Right lobe of liver (tissue), 6 donors: Measurements from ENCODE around the gene XRCC4. TPM values are rescaled to one million over a fixed set of nuclear protein-coding genes. Genes with fewer than 3 reads are reported as not detected.
"Not testable (repeated sequence)": the region's sequence is repeated elsewhere in the genome, so short reads cannot be mapped to it uniquely, and the experiment has no call there.

Experiments
- ATAC-seq, 4 donors: fragments of 200-7000 bp; cut with Tn5 transposase; one replicate each; pipeline ENCODE4 v1.9.1; 2020; ENCODE audit warnings: mild to moderate bottlenecking in 4 of 4, moderate library complexity in 4 of 4
- DNase-seq, 3 donors: peaks; one replicate each; pipeline ENCODE4 v3.0.0-alpha.2; 2020
- H3K27ac ChIP-seq, 3 donors: fragments of 200-600 bp; one replicate each; pipeline ENCODE4 v1.8.0; 2022
- H3K27me3 ChIP-seq, 2 donors: fragments of 200-600 bp; one replicate each; pipeline ENCODE4 v1.8.0; 2022
- H3K36me3 ChIP-seq, 4 donors: fragments of 200-600 bp; sonication (generic) in 1 of 4; one replicate each; pipeline versions ENCODE4 v1.5.1 to v1.8.0; 2017 to 2022; ENCODE audit warnings: control low read depth in 1 of 4
- H3K4me1 ChIP-seq, 4 donors: fragments of 200-600 bp; sonication (generic) in 1 of 4; one replicate each; pipeline versions ENCODE4 v1.5.1 to v1.8.0; 2017 to 2022; ENCODE audit warnings: control low read depth in 1 of 4
- H3K4me3 ChIP-seq, 3 donors: fragments of 200-600 bp; one replicate each; pipeline ENCODE4 v1.8.0; 2022
- H3K9me3 ChIP-seq, 4 donors: fragments of 200-600 bp; sonication (generic) in 1 of 4; one replicate each; pipeline versions ENCODE4 v1.5.1 to v1.8.0; 2017 to 2022; ENCODE audit warnings: control low read depth in 1 of 4
- POLR2A ChIP-seq: fragments of 450-650 bp; IDR thresholded peaks from one replicate; pipeline ENCODE4 v1.6.1; 2017; ENCODE audit warnings: antibody characterized with exemption, mild to moderate bottlenecking
- WGBS: methylation state at CpG from one replicate; pipeline ENCODE4 v1.1.6; 2018; ENCODE audit warnings: low coverage, low lambda C conversion rate; ENCODE audit not compliant: insufficient coverage; ENCODE audit errors: missing lambda C conversion rate; 5-methylcytosine and 5-hydroxymethylcytosine counted together
- intact Hi-C, 2 donors: fragments of 100-400 bp; cut with DNase I; formaldehyde crosslinking; loops; one replicate each; pipeline versions ENCODE4 v1.11.2 to v1.14.1; 2022
- total RNA-seq, 6 experiments: library from RNA; depleted of rRNA in 2 of 6; stranded (reverse); fragments of >200 nt in 2 of 6; fragmentation: NEBNext Ultra II Directional in 3 of 6; extraction: Animal tissue kit (Norgen Biotek cat#: 25700) in 3 of 6; gene quantifications; one replicate each; pipeline versions ENCODE4 v1.1.0 to v1.2.4, GENCODE V29; 2016 to 2023
- TF ChIP-seq, protein P1 (sequence below), 4 donors: fragments of 200-600 bp in 3 of 4; fragments of 450-650 bp in 1 of 4; IDR thresholded peaks; one replicate each; pipeline versions ENCODE4 v1.5.1 to v1.8.0; 2016 to 2022; ENCODE audit warnings: antibody characterized with exemption in 4 of 4, mild to moderate bottlenecking in 2 of 4
- donor health status: DM: no; HTN: yes; CAD: no.
- donor health status: DM: no; HTN: no; CAD: no.
- donor health status: DM: no; HTN: no; CAD: no.
- donor health status: DM: no; HTN: yes; CAD: no.
- donor health status: DM: no; HTN: yes; CAD: no.

Gene XRCC4
- total RNA-seq, 6 experiments from 2014 or later = 1.6 to 4.8 (median 2.5) TPM

DNA sequence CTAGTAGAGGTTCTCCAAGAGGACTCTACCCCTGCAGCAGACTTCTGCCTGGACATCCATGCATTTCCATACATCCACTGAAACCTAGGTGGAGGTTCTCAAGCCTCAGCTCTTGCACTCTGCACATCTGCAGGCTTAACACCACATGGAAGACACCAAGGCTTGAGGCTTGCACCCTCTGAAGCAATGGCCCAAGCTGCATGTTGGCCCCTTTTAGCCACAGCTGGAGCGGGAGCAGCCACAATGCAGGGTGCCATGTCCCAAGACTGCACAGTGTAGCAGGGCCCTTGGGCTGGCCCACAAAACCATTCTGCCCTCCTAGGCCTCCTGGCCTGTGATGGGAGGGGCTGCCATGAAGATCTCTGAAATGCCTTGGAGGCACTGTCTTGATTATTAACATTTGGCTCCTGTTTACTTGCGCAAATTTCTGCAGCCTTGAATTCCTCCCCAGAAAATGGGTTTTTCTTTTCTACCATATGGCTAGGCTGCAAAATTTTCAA lies 271.0 kb downstream of the XRCC4 start:
- intact Hi-C loops = no loop called here
- H3K4me3 ChIP-seq = no peak overlapping the region
- no peaks in the 10 kb centered on the region for H3K4me1 ChIP-seq
- no peaks in the 10 kb centered on the region for H3K27me3 ChIP-seq
- H3K36me3 ChIP-seq = no peaks in the 10 kb centered on the region
- ATAC-seq = no peak
- H3K9me3 ChIP-seq = no peaks in the 10 kb centered on the region
- no CpG with 5 or more reads among the region's 2 CpGs for WGBS
- TF ChIP-seq, protein P1, sequence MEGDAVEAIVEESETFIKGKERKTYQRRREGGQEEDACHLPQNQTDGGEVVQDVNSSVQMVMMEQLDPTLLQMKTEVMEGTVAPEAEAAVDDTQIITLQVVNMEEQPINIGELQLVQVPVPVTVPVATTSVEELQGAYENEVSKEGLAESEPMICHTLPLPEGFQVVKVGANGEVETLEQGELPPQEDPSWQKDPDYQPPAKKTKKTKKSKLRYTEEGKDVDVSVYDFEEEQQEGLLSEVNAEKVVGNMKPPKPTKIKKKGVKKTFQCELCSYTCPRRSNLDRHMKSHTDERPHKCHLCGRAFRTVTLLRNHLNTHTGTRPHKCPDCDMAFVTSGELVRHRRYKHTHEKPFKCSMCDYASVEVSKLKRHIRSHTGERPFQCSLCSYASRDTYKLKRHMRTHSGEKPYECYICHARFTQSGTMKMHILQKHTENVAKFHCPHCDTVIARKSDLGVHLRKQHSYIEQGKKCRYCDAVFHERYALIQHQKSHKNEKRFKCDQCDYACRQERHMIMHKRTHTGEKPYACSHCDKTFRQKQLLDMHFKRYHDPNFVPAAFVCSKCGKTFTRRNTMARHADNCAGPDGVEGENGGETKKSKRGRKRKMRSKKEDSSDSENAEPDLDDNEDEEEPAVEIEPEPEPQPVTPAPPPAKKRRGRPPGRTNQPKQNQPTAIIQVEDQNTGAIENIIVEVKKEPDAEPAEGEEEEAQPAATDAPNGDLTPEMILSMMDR (IDR thresholded peaks at IDR 0.05) = no peak
- no peak for TF ChIP-seq POLR2A
- no peak for DNase-seq
- H3K27ac ChIP-seq = no peak overlapping the region

DNA sequence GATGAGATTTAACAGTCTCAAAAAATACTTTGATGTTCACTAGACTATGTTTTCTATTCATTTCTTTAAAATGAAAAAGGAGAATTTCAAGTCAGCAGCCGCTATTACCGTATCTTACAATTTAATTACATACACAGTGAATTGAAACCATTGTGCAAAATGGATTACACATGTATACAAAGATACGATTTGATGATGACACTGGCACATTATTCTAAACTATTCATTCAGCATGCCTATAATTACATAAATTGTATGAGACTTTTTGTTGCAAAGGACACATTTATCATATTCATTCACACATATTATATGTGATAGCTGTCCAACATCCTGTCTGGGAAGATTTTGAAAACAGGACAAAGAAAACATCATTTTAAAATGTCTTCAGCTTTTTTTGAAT lies 275.9 kb downstream of the XRCC4 start:
- Histone ChIP-seq H3K4me3 (no peak overlapping the region), H3K9me3 (no peaks in the 10 kb centered on the region), H3K36me3 (no peaks in the 10 kb centered on the region), H3K27me3 (no peaks in the 10 kb centered on the region), H3K27ac (no peak overlapping the region), H3K4me1 (no peaks in the 10 kb centered on the region)
- 86% methylated on average over 3 of the region's 3 CpGs for WGBS
- intact Hi-C loops = no loop called here
- DNase-seq = no peak
- ATAC-seq = no peak
- TF ChIP-seq, protein P1 (IDR thresholded peaks at IDR 0.05) = no peak
- no peak for TF ChIP-seq POLR2A

DNA sequence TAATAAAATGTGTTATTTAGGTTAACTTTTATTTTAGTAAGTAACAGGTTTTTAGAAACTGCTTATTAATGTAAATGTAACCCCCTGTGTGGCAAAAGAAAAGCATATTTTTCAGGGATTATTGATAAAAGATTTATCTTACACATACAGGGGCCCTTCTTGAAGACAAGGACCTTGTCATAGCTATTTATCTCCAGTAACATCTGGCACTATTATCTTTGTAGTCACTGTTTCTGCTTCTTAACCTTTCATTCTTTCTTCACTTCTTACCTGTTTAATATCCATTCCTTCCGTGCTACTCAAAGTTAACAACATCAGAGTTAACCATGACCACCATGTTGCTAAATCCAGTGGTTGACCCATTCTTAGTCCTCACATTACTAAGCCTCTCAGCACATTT lies 276.4 kb downstream of the XRCC4 start:
- no peak overlapping the region for H3K4me3 ChIP-seq
- no peaks in the 10 kb centered on the region for H3K4me1 ChIP-seq
- WGBS = 50% methylated on average over 1 of the region's 1 CpG
- H3K36me3 ChIP-seq = no peaks in the 10 kb centered on the region
- H3K27me3 ChIP-seq = no peaks in the 10 kb centered on the region
- TF ChIP-seq POLR2A = no peak
- TF ChIP-seq, protein P1 (IDR thresholded peaks at IDR 0.05) = no peak
- no peak overlapping the region for H3K27ac ChIP-seq
- intact Hi-C loops = no loop called here
- no peaks in the 10 kb centered on the region for H3K9me3 ChIP-seq
- ATAC-seq = no peak
- DNase-seq = no peak

DNA sequence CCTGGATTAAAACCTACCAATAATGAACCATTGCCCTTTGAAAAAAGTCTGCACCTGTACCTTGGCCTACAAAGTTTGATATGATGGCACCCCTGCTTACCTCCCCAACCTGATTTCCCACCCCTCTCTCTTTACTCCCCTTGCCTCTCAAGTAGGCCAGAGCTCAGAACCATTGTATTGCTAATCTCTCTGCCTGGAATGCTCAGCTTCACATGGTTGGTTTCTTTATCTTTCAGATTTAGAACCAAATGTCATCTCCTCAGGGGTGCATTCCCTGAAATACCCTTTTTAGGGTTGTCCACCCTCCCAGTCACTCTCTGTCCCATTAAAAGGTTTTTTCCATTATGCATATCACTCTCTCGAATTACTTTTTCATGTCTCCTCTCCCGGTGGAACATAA lies 277.6 kb downstream of the XRCC4 start:
- WGBS = 39% methylated on average over 2 of the region's 2 CpGs
- Histone ChIP-seq H3K9me3 (no peaks in the 10 kb centered on the region), H3K36me3 (no peaks in the 10 kb centered on the region), H3K4me1 (no peaks in the 10 kb centered on the region), H3K4me3 (no peak overlapping the region), H3K27me3 (no peaks in the 10 kb centered on the region), H3K27ac (no peak overlapping the region)
- TF ChIP-seq POLR2A = no peak
- TF ChIP-seq, protein P1 (IDR thresholded peaks at IDR 0.05) = no peak
- ATAC-seq = no peak
- DNase-seq = no peak
- intact Hi-C loops = no loop called here

DNA sequence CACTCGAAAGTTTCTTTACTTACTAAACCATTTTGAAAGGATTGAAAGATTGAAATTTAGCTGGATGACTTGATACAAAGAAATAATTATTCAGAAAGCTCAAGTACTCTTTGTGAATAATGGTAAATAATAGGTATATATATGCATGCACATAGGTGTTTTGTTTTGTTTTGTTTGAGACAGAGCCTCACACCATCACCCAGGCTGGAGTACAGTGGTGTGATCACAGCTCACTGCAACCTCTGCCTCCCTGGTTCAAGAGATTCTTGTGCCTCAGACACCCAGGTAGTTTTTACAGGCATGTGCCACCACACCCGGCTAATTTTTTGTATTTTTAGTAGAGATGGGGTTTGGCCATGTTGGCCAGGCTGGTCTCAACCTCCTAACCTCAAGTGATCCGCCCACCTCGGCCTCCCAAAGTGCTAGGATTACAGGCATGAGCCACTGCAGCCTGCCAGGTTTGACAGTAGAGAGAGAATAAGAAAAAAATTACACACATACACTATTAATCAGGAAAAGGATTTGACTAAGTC lies 278.2 kb downstream of the XRCC4 start:
- DNase-seq, H3K4me1 ChIP-seq, H3K27me3 ChIP-seq, intact Hi-C loops, ATAC-seq, H3K4me3 ChIP-seq, H3K36me3 ChIP-seq, H3K27ac ChIP-seq, H3K9me3 ChIP-seq: not testable (repeated sequence)
- WGBS = 41% methylated on average over 2 of the region's 4 CpGs
